HepG2 (cell line): ENCODE results near the gene LY6G5B. TPM values are rescaled to one million over a fixed set of nuclear protein-coding genes. Genes with fewer than 3 reads are reported as not detected.

Experiments used
- CAMTA2 ChIP-seq: sonication (generic); formaldehyde crosslinking; IDR thresholded peaks from 2 replicates; pipeline ENCODE4 v1.4.0; 2020; ENCODE audit warnings: mild to moderate bottlenecking, missing genetic modification reagents, borderline replicate concordance
- HDAC1 ChIP-seq: sonication (generic); formaldehyde crosslinking; IDR thresholded peaks from 2 replicates; pipeline ENCODE4 v1.5.1; 2020; ENCODE audit warnings: mild to moderate bottlenecking, missing genetic modification reagents
- KDM6A ChIP-seq: IDR thresholded peaks from 2 replicates; pipeline ENCODE4 v1.6.1; 2016; ENCODE audit warnings: low read depth
- MATR3 ChIP-seq: sonication (generic); formaldehyde crosslinking; IDR thresholded peaks from 2 replicates; pipeline ENCODE4 v1.4.0; 2020; ENCODE audit warnings: missing genetic modification reagents
- MBNL3 ChIP-seq: fragments of 250-450 bp; sonication (Bioruptor Pico); conservative IDR thresholded peaks from 2 replicates; pipeline ENCODE4 v1.8.0; 2022; ENCODE audit warnings: mild to moderate bottlenecking, inconsistent platforms
- MYNN ChIP-seq: sonication (generic); formaldehyde crosslinking; IDR thresholded peaks from 2 replicates; pipeline ENCODE4 v1.4.0; 2020; ENCODE audit warnings: mild to moderate bottlenecking, low read depth, missing genetic modification reagents
- NFYC ChIP-seq: IDR thresholded peaks from 2 replicates; pipeline ENCODE4 v1.6.1; 2016; ENCODE audit warnings: missing genetic modification reagents, missing compliant biosample characterization
- POLR2A ChIP-seq, 2 experiments: IDR thresholded peaks; 2 replicates each; pipeline ENCODE4 v1.6.1; 2011; ENCODE audit warnings: low read depth in 2 of 2, low read length in 2 of 2, mild to moderate bottlenecking in 1 of 2, moderate library complexity in 1 of 2; ENCODE audit not compliant: insufficient read depth in 1 of 2
- SMC3 ChIP-seq: IDR thresholded peaks from 2 replicates; pipeline ENCODE4 v1.6.1; 2011; ENCODE audit warnings: low read length, improper control_type of control experiment
- TBL1XR1 ChIP-seq: fragments of 150-350 bp; IDR thresholded peaks from 2 replicates; pipeline ENCODE4 v1.6.1; 2014; ENCODE audit warnings: borderline replicate concordance, low read length; ENCODE audit not compliant: partially characterized antibody
- ZNF207 ChIP-seq: fragments of 450-650 bp; IDR thresholded peaks from 2 replicates; pipeline ENCODE4 v1.6.1; 2016; ENCODE audit warnings: antibody characterized with exemption, borderline replicate concordance
- ZNF34 ChIP-seq: sonication (generic); formaldehyde crosslinking; IDR thresholded peaks from 2 replicates; pipeline ENCODE4 v1.4.0; 2020; ENCODE audit warnings: mild to moderate bottlenecking, missing genetic modification reagents, borderline replicate concordance
- ZNF563 ChIP-seq: sonication (generic); formaldehyde crosslinking; IDR thresholded peaks from 2 replicates; pipeline ENCODE4 v1.8.0; 2022; ENCODE audit warnings: mild to moderate bottlenecking, moderate library complexity, missing genetic modification reagents
- polyA plus RNA-seq, 8 experiments: library from polyadenylated mRNA; depleted of rRNA in 3 of 8; stranded (reverse) in 7 of 8; unstranded in 1 of 8; fragments of >200 nt; fragmentation: Illumina TruSeq in 4 of 8; extraction: Trizol in 4 of 8; gene quantifications; 2 replicates each; pipeline versions ENCODE4 v1.2.1 to v1.2.3, GENCODE V29; 2011 to 2016; ENCODE audit warnings: low read depth in 4 of 8, missing spikeins in 1 of 8, mixed read lengths in 1 of 8; ENCODE audit not compliant: insufficient read depth in 1 of 8
- total RNA-seq, 5 experiments: library from RNA; depleted of rRNA; stranded (reverse); fragments of >200 nt; fragmentation: Illumina TruSeq; extraction: Trizol; gene quantifications; 2 replicates each; pipeline ENCODE4 v1.2.3, GENCODE V29; 2016; ENCODE audit warnings: low read depth in 1 of 5
- TF ChIP-seq, protein P1 (sequence below): sonication (generic); formaldehyde crosslinking; IDR thresholded peaks from 2 replicates; pipeline ENCODE4 v1.4.0; 2020; ENCODE audit warnings: missing genetic modification reagents
- TF ChIP-seq, protein P2 (sequence below): sonication (generic); formaldehyde crosslinking; IDR thresholded peaks from 2 replicates; pipeline ENCODE4 v1.8.1; 2022; ENCODE audit warnings: low read depth, mild to moderate bottlenecking, missing genetic modification reagents
- TF ChIP-seq, protein P3 (sequence below): sonication (generic); formaldehyde crosslinking; IDR thresholded peaks from 2 replicates; pipeline ENCODE4 v1.5.1; 2020; ENCODE audit warnings: missing genetic modification reagents, mild to moderate bottlenecking, borderline replicate concordance
- TF ChIP-seq, protein P4 (sequence below): sonication (generic); formaldehyde crosslinking; IDR thresholded peaks from 2 replicates; pipeline ENCODE4 v1.8.0; 2022; ENCODE audit warnings: mild to moderate bottlenecking, missing genetic modification reagents
- TF ChIP-seq, protein P5 (sequence below): sonication (generic); formaldehyde crosslinking; IDR thresholded peaks from 2 replicates; pipeline ENCODE4 v1.5.1; 2020; ENCODE audit warnings: missing genetic modification reagents, mild to moderate bottlenecking, borderline replicate concordance
- TF ChIP-seq, protein P6 (sequence below): sonication (generic); formaldehyde crosslinking; IDR thresholded peaks from 2 replicates; pipeline ENCODE4 v1.4.0; 2020; ENCODE audit warnings: mild to moderate bottlenecking, missing genetic modification reagents

LY6G5B gene
- total and polyA plus RNA-seq, 2 of the 13 experiments (the other 11 are each of a cell fraction or from before 2014, with no cell fraction given), result 7.8 to 15.7 TPM

DNA sequence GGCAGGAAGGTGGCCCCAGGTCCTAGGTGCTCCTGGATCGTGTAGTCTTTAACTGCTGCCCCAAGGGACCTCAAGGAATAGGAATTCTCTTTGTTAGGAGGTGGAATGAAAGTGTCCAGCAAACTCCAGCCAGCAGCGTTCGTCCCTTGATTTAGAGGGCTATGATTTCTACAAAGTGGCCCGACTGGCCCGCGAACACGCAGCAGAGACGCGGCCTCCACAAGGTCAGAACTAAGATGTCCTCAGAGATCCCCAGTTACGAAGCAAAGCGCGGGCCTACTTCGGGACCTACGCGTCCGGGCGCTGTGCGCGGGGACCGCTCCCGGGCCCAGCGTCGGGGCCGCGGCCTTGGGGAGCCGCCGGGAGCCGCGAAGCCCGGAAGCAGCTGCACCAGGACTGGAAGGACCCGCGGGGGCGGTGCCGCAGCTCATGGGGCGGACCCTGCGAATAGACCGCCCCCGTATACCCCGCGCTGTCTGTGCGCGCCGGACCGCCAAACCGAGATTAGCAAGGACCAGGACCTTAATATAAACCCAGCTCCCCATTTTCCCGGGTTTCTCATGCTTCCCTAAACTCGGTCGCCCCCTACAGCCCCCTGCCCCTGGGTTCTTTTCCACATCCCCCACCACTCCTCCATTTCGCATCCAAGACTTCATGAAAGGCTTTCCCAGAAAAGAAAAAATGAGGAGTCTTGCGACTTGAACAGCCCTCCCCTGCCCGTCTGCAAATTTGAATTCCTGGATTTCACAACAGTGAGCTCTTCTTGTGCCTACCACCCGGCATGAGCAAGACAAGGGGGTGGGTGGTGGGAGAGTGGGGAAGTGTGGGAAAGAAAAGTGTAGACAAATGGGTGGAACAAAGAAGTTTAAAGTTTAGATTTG is 9.2 kb upstream of the LY6G5B start, which contains the start of gene C6orf47 (continued):
- TF ChIP-seq, protein P1, sequence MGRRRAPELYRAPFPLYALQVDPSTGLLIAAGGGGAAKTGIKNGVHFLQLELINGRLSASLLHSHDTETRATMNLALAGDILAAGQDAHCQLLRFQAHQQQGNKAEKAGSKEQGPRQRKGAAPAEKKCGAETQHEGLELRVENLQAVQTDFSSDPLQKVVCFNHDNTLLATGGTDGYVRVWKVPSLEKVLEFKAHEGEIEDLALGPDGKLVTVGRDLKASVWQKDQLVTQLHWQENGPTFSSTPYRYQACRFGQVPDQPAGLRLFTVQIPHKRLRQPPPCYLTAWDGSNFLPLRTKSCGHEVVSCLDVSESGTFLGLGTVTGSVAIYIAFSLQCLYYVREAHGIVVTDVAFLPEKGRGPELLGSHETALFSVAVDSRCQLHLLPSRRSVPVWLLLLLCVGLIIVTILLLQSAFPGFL (CRISPR knock-in tag), result 0 out of 2 replicates have a peak, but pooled peaks have one; percentile 88
- TF ChIP-seq MBNL3, result 0 out of 2 replicates have a peak, but pooled peaks have one; percentile 59
- TF ChIP-seq TBL1XR1, result no peak
- TF ChIP-seq, protein P2, sequence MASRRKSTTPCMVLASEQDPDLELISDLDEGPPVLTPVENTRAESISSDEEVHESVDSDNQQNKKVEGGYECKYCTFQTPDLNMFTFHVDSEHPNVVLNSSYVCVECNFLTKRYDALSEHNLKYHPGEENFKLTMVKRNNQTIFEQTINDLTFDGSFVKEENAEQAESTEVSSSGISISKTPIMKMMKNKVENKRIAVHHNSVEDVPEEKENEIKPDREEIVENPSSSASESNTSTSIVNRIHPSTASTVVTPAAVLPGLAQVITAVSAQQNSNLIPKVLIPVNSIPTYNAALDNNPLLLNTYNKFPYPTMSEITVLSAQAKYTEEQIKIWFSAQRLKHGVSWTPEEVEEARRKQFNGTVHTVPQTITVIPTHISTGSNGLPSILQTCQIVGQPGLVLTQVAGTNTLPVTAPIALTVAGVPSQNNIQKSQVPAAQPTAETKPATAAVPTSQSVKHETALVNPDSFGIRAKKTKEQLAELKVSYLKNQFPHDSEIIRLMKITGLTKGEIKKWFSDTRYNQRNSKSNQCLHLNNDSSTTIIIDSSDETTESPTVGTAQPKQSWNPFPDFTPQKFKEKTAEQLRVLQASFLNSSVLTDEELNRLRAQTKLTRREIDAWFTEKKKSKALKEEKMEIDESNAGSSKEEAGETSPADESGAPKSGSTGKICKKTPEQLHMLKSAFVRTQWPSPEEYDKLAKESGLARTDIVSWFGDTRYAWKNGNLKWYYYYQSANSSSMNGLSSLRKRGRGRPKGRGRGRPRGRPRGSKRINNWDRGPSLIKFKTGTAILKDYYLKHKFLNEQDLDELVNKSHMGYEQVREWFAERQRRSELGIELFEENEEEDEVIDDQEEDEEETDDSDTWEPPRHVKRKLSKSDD, result no peak
- peak; percentile 78 for TF ChIP-seq HDAC1 (CRISPR knock-in tag)
- peak; percentile 97; the same call in 1 of the 2 replicates for TF ChIP-seq CAMTA2 (CRISPR knock-in tag)
- no peak for TF ChIP-seq MYNN (CRISPR knock-in tag)
- peak; percentile 70 for TF ChIP-seq ZNF563 (CRISPR knock-in tag)
- no peak for TF ChIP-seq MATR3
- TF ChIP-seq, protein P3, sequence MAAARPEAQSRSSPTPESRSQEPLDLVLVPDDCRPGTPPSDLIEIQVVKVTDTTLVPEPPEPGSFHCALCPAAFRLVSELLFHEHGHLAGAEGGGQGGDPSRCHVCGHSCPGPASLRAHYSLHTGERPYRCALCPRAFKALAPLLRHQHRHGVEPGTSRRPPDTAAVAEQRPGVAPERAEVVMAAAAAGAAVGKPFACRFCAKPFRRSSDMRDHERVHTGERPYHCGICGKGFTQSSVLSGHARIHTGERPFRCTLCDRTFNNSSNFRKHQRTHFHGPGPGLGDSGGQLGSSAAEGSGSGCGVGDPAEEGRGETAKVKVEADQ (CRISPR knock-in tag), result peak; percentile 75; the same call in 1 of the 2 replicates
- no peak for TF ChIP-seq ZNF207
- TF ChIP-seq, protein P4, sequence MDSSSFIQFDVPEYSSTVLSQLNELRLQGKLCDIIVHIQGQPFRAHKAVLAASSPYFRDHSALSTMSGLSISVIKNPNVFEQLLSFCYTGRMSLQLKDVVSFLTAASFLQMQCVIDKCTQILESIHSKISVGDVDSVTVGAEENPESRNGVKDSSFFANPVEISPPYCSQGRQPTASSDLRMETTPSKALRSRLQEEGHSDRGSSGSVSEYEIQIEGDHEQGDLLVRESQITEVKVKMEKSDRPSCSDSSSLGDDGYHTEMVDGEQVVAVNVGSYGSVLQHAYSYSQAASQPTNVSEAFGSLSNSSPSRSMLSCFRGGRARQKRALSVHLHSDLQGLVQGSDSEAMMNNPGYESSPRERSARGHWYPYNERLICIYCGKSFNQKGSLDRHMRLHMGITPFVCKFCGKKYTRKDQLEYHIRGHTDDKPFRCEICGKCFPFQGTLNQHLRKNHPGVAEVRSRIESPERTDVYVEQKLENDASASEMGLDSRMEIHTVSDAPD (CRISPR knock-in tag), result 0 out of 2 replicates have a peak, but pooled peaks have one; percentile 46
- no peak for TF ChIP-seq NFYC (CRISPR knock-in tag)
- TF ChIP-seq KDM6A (CRISPR knock-in tag), result no peak
- TF ChIP-seq ZNF34 (CRISPR knock-in tag), result 0 out of 2 replicates have a peak, but pooled peaks have one; percentile 25
- peak in 1 of 2 experiments; percentile 59; a peak in 1 of 4 replicates for TF ChIP-seq POLR2A (IDR thresholded peaks at IDR 0.05; ENCODE audit: insufficient read depth in 1 of 2, low read depth in 2 of 2, low read length in 2 of 2)
- TF ChIP-seq, protein P5, sequence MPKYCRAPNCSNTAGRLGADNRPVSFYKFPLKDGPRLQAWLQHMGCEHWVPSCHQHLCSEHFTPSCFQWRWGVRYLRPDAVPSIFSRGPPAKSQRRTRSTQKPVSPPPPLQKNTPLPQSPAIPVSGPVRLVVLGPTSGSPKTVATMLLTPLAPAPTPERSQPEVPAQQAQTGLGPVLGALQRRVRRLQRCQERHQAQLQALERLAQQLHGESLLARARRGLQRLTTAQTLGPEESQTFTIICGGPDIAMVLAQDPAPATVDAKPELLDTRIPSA (CRISPR knock-in tag), result no peak; the same call in 1 of the 2 replicates
- no peak for TF ChIP-seq SMC3
- TF ChIP-seq, protein P6, sequence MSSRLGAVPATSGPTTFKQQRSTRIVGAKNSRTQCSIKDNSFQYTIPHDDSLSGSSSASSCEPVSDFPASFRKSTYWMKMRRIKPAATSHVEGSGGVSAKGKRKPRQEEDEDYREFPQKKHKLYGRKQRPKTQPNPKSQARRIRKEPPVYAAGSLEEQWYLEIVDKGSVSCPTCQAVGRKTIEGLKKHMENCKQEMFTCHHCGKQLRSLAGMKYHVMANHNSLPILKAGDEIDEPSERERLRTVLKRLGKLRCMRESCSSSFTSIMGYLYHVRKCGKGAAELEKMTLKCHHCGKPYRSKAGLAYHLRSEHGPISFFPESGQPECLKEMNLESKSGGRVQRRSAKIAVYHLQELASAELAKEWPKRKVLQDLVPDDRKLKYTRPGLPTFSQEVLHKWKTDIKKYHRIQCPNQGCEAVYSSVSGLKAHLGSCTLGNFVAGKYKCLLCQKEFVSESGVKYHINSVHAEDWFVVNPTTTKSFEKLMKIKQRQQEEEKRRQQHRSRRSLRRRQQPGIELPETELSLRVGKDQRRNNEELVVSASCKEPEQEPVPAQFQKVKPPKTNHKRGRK (CRISPR knock-in tag), result 0 out of 2 replicates have a peak, but pooled peaks have one; percentile 78
